Suprapubic skin (tissue), 3 donors: ENCODE data around the gene PRPF38B.

ENCODE experiments used
- EP300 ChIP-seq: sonication (generic); formaldehyde crosslinking; IDR thresholded peaks from one replicate; pipeline ENCODE4 v1.6.1; 2017; ENCODE audit warnings: antibody characterized with exemption
- POLR2A ChIP-seq, 2 donors: fragments of 450-650 bp; IDR thresholded peaks; one replicate each; pipeline ENCODE4 v1.6.1; 2017; ENCODE audit warnings: antibody characterized with exemption in 2 of 2, mild to moderate bottlenecking in 2 of 2, moderate library complexity in 2 of 2
- TF ChIP-seq, protein P1 (sequence below), 2 donors: fragments of 200-600 bp in 1 of 2; fragments of 450-650 bp in 1 of 2; sonication (generic) in 1 of 2; IDR thresholded peaks; one replicate each; pipeline ENCODE4 v1.5.1; 2016 to 2019; ENCODE audit warnings: antibody characterized with exemption in 2 of 2, mild to moderate bottlenecking in 1 of 2, moderate library complexity in 1 of 2

DNA sequence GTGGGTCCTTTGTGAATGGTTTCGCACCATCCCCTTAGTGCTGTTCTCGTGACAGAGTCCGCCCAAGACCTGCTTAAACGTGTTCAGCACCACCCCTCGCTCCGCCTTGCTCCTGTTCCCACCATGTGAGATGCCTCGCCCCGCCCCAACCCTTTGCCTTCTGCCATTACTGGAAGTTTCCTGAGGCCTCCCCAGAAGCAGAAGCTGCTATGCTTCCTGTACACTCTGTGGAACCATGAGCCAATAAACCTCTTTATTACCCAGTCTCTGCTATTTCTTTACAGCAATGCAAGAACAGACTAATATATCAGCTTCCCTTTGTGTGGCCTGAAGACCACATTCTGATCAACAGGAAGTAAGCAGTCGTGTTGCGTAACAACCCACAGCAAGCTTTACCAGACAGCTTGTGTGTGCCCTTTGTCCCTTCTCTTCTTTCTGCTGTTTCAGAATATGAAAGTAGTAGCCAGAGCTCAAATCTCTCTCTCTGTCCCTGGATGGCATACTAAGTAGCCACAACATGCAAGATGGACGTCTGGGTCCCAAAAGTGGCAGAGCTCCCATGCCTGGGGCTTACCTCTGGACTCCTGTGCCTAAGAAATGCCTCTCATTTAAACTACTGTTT is 45.4 kb upstream of the PRPF38B start:
- TF ChIP-seq POLR2A (IDR thresholded peaks at IDR 0.05) (no peak), EP300 (no peak)
- TF ChIP-seq, protein P1, sequence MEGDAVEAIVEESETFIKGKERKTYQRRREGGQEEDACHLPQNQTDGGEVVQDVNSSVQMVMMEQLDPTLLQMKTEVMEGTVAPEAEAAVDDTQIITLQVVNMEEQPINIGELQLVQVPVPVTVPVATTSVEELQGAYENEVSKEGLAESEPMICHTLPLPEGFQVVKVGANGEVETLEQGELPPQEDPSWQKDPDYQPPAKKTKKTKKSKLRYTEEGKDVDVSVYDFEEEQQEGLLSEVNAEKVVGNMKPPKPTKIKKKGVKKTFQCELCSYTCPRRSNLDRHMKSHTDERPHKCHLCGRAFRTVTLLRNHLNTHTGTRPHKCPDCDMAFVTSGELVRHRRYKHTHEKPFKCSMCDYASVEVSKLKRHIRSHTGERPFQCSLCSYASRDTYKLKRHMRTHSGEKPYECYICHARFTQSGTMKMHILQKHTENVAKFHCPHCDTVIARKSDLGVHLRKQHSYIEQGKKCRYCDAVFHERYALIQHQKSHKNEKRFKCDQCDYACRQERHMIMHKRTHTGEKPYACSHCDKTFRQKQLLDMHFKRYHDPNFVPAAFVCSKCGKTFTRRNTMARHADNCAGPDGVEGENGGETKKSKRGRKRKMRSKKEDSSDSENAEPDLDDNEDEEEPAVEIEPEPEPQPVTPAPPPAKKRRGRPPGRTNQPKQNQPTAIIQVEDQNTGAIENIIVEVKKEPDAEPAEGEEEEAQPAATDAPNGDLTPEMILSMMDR (IDR thresholded peaks at IDR 0.05), result no peak
